ENCODE results near the gene CDC42EP5.
"Not testable (repeated sequence)": the region's sequence is repeated elsewhere in the genome, so short reads cannot be mapped to it uniquely, and the experiment has no call there.

The CDC42EP5 gene

GRCh38 chr19:54489341-54489740 is 16.2 kb upstream of the CDC42EP5 start:
- DNase-seq: no peak

DNA sequence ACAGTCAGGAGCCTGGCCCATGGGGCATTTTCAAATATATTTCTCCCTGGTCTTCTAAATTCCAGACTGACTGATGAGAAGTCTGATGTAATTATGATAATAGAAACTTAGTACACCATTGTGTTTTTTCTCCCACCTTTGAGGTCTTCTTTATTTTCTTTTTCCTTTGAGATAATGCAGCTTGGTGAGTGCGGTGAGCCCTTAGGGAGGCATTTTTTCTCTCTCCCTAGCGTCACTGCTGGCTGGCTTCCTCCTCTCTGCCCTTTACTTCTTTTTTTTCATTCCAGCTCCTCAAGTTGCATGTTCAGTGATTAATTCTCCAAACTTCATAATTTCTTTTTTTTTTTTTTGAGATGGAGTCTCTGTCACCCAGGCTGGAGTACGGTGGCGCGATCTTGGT is 12.8 kb upstream of the CDC42EP5 start:
- DNase-seq: no peak

DNA sequence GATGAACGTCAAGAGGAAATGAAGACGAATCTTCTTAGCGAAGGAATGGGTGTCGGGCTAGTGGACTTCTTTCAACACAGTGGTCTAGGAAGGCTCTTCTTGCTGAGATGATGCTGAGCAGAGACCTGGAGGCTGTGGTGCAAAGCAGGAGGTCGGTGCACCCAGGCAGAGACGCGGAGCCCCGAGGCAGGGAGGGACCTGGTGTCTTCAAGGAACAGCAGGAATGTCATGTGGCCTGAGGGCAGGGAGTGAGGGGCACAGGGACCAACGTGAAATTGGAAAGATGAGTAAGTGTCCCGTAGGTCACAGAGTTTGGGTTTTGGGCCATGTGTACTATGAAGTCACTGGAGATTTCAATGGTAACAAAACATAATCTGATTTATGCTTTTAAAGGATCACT is 11.4 kb upstream of the CDC42EP5 start:
- DNase-seq: no peak

DNA sequence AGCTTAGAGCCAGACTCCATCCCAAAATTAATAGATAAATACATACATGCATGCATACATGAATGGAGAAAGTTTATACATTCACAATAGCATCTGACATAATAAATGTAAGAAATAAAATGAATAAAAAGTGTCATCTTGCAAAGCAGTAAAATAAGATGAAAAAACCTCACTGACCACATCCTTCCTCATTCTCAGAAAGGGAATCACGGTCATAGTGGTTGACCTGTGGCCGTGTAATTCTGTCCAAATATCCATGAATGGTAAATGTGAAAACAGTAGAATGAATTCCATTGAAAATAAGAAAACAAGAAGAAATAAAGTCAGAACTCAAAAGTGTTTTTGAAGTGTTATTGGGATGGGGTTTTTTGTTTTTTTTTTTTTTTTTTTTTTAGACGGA is 9.8 kb upstream of the CDC42EP5 start:
- DNase-seq: no peak

DNA sequence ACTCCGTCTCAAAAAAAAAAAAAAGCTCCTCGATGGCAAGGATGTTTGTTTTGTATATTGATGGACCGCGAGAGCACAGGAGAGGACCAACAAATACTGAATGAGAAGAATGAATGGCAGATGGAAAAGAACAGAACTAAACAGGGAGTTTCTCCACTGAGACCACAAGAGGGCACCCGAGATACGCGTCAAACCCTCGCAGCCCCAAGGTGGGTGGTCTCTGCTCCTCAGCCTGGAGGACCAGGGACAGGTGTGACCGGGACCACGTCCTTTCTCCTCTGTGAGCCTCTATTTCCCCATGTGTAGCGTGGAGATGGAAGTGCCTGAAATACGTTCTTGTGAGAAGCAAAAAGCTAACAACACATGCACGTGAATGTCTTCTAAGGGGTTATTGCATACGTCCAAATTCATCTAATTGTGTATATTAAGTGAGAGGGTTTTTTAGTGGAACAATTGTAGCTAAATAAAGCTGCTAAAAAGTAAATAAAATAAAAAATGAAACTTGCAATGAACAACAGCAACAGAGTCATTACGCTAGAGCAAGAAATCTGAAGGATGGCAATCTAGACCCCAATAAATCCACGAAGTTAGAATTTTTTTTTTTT is 8.3 kb upstream of the CDC42EP5 start:
- DNase-seq: no peak

GRCh38 chr19:54480051-54480450 is 7.0 kb upstream of the CDC42EP5 start:
- DNase-seq: no peak

GRCh38 chr19:54478677-54479266 is 5.7 kb upstream of the CDC42EP5 start:
- no peak for DNase-seq

GRCh38 chr19:54477650-54478049 is 4.6 kb upstream of the CDC42EP5 start:
- DNase-seq: no peak

DNA sequence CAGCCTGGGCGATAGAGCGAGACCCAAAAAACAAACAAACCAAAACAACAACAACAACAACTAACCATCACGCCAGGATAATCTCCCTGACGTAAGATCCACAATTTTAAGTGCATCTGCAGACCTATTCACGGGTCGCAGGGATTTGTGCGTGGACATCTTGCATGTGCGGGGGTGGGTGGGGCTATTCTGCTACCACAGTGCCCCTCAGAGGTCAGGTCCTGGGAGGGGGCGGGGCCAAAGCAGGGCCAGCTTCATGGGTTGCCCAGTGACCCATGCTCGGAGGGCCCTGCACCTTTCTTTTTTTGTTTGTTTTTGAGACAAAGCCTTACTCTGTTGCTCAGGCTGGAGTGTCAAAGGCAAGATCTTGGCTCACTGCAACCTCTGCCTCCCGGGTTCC is 2.6 kb upstream of the CDC42EP5 start:
- DNase-seq: no peak

- DNase-seq: no peak
Observed at GRCh38 chr19:54473892-54474372, 836 bp upstream of the CDC42EP5 start.

GRCh38 chr19:54470991-54471782 is 1.9 kb downstream of the CDC42EP5 start:
- DNase-seq: no peak

- DNase-seq: no peak
Observed at GRCh38 chr19:54470276-54470887, 2.7 kb downstream of the CDC42EP5 start.

- no peak for DNase-seq
Observed at GRCh38 chr19:54469496-54469934, 3.6 kb downstream of the CDC42EP5 start.

- not testable (repeated sequence) for DNase-seq
Observed at GRCh38 chr19:54466110-54466480, 7.0 kb downstream of the CDC42EP5 start.

- DNase-seq: no peak
Observed at GRCh38 chr19:54465426-54466109, 7.5 kb downstream of the CDC42EP5 start.

DNA sequence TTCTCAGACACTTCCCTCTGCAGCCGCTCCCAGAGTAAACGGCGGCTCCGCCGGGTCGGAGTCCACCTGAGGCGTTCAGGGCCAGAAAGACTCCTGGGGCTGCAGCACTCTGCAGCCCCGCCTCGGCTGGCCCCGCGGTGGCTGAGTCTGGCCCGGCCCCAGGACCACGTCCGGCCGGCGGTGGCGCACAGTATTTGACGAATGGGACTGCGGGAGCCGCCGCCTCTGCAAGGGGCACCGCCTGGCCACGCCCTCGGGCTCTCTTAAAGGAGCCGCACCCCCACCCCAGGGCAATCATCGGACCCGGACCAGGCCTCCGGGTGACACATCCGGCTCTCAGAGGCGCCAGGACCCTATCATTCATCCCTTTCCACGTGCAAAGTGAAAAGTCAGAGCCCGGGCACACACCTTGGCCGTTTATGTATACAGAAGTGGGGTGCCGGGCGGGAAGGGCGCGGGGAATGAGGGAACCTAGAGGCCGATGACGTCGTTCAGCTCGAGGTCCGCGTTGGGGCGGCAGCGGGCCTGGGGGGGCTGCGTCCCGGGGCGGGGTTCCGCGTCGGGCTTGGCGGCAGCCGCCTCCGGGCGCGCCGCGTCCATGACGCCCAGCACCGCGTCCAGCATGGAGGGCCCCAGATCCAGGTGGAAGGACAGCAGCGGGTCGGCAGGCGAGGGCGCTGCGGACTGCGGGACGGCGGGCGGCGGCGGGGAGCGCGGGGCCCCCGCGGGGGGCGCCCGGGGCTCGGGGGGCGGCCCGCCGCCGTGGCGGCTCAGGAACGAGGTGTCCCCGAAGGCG is 8.3 kb downstream of the CDC42EP5 start:
- DNase-seq: peak; percentile 50 to 63 (median 52)

DNA sequence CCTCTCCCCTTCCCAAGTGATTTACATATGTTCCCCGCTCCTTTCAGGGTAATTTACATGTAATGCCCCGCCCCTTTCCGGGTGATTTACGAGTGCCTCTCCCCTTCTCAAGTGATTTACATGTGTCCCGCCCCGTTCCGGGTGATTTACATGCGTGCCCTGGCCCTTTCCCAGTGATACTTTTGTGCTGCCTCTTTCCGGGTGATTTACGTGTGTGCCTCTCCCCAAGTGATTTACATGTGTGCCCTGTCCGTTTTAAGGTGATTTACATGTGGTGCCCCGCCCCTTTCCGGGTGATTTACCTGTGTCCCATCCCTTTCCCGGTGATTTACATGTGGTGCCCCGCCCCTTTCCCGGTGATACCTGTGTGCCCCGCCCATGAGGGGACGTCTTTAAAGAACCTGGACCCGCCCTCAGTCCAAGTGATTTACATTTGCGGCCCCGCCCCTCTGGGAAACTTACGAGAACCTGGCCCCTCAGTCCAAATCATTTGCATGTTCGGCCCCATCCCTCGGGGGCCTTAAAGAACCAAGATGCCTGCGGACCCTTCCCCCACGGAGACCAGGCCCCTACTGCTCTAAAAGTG is 9.0 kb downstream of the CDC42EP5 start:
- peak; percentile 76 to 87 (median 82) for DNase-seq

GRCh38 chr19:54463531-54464043 is 9.5 kb downstream of the CDC42EP5 start, which contains the start of gene LENG9:
Gene LENG9, minus strand, starts transcription at chr19:54463778. Its CDS starts 252 bp downstream, at chr19:54463526.
- peak; percentile 83 to 91 (median 86) for DNase-seq

DNA sequence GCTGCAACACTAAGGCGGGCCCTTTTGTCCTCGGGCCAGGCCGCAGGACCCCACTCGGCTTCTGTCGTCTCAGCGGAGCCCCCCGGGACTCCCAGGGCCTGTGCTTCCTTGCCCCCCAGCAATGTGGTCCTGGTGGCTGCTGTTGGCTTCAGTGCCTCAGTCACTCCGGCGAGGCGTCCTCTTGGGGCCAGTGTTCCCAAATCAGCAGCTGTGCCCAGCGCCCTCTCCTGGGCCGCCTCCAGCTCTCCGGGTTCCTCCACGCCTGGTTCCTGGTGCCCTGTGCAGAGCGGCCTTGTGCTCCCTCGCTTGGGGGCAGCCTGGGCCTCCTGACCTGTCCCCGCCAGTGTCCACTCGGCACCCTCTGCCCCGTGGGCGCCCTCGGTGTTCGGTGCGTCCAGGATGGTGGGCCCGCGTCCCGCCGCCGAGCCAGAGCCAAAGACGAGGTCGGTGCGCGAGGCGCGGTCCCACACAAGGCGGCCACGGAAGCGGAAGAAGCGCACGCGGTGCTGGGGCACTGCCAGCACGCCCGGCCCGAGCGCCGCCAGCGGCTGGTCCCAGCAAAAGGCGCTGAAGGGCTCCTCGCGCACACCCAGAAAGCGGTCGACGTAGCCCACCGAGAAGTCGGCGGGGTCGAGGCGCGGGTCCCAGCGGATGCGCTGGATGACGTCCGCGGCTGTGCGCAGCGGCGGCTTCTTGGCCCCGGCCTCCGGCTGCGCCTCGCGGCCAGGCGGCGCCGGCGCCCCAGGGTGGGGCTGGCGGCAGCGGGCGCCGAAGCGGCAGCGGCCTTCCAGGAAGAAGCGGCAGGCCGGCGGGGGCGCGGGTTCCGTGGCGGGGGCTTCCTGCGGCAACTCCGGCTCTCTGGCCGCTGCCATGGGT is 10.2 kb downstream of the CDC42EP5 start:
- peak in 3 of 4 experiments; percentile 28 to 57 (median 52) for DNase-seq

GRCh38 chr19:54462047-54462654 is 10.9 kb downstream of the CDC42EP5 start:
- no peak for DNase-seq
